HG02840 (cell line): ENCODE results near the gene SUPT3H.

Source experiments
- ATAC-seq: cut with Tn5 transposase; IDR thresholded peaks from one replicate; pipeline ENCODE4 v1.9.1; 2021; ENCODE audit warnings: mild to moderate bottlenecking, moderate library complexity, moderate number of reproducible peaks; ENCODE audit not compliant: unreplicated experiment, low FRiP score

The SUPT3H gene

GRCh38 chr6:44780161-44780560, 597.6 kb downstream of the SUPT3H start:
- no peak for ATAC-seq

DNA sequence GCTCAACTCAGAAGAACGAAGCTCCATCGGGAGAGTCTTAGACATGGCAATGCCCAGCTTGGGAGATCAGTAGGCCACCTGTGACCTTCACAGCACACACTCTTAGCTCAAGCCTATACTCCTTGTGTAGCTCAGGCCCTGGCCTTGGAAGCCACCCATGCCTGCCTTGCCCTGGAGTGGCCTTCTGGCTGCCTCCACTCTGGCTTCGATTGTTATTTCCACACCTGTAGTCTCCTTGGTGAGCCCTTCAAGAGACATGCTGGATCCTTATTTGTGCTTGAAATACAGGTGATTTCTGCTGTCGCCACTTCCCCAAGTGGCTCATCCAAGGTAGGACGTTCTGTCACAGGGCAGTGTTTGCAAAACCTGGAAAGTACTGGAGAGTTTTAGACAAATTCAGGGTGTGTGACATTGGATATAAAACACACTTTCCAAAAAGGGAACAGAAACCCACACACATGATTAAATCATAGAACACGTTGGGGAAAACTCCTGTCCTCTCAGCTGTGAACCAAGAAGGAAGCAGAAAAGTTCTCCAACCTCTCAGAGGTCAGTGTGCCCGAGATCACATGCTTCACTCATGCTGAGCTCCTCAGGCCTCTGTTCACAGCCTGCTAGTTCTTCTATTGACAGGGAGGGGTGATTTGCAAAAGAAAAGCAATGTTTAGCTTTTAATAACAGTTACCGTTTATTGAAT, 598.5 kb downstream of the SUPT3H start:
- ATAC-seq: no peak
